ENCODE measurements around the gene AKR1B15. TPM values are rescaled to one million over a fixed set of nuclear protein-coding genes. Genes with fewer than 3 reads are reported as not detected.

The AKR1B15 gene
- total RNA-seq, 1 donor from 2014 or later, result not detected

- intact Hi-C loops (cut with DNase I), result no loop called here
Observed at GRCh38 chr7:134602881-134603451, 54.1 kb downstream of the AKR1B15 start.

GRCh38 chr7:134605978-134606923 is 57.3 kb downstream of the AKR1B15 start:
- DNase-seq (ENCODE audit: low spot score), result peak; percentile 78
- intact Hi-C loops (cut with DNase I), result loop anchor here (1.0 to 2.0 kb wide), 3 partner anchors 58 to 173 kb away; no protein-coding TSS in a partner anchor

More at GRCh38 chr7:134602881-134603451, 54.1 kb downstream of the AKR1B15 start:
- no peak for DNase-seq (ENCODE audit: low spot score)

- intact Hi-C loops (cut with DNase I), result no loop called here
- no peak for DNase-seq (ENCODE audit: low spot score)
Observed at GRCh38 chr7:134611611-134612151, 62.8 kb downstream of the AKR1B15 start.

- intact Hi-C loops (cut with DNase I), result no loop called here
- no peak for DNase-seq (ENCODE audit: low spot score)
Observed at GRCh38 chr7:134612197-134612596, 63.3 kb downstream of the AKR1B15 start.

- intact Hi-C loops (cut with DNase I), result no loop called here
- no peak for DNase-seq (ENCODE audit: low spot score)
Observed at GRCh38 chr7:134613623-134614347, 64.9 kb downstream of the AKR1B15 start.

GRCh38 chr7:134616611-134617010 is 67.7 kb downstream of the AKR1B15 start:
- no peak for DNase-seq (ENCODE audit: low spot score)
- intact Hi-C loops (cut with DNase I), result no loop called here

GRCh38 chr7:134618756-134619530 is 70.0 kb downstream of the AKR1B15 start:
- intact Hi-C loops (cut with DNase I), result no loop called here
- DNase-seq (ENCODE audit: low spot score), result no peak

- intact Hi-C loops (cut with DNase I), result no loop called here
- no peak for DNase-seq (ENCODE audit: low spot score)
Observed at GRCh38 chr7:134619627-134620331, 70.9 kb downstream of the AKR1B15 start.

GRCh38 chr7:134622303-134622995 is 73.5 kb downstream of the AKR1B15 start:
- intact Hi-C loops (cut with DNase I), result no loop called here
- no peak for DNase-seq (ENCODE audit: low spot score)

- DNase-seq (ENCODE audit: low spot score), result no peak
- intact Hi-C loops (cut with DNase I), result no loop called here
Observed at GRCh38 chr7:134623193-134623592, 74.3 kb downstream of the AKR1B15 start.

- intact Hi-C loops (cut with DNase I), result no loop called here
- DNase-seq (ENCODE audit: low spot score), result no peak
Observed at GRCh38 chr7:134625550-134625949, 76.6 kb downstream of the AKR1B15 start.

GRCh38 chr7:134627109-134627774 is 78.3 kb downstream of the AKR1B15 start:
- no peak for DNase-seq (ENCODE audit: low spot score)
- intact Hi-C loops (cut with DNase I), result no loop called here

GRCh38 chr7:134627775-134628153 is 78.9 kb downstream of the AKR1B15 start:
- no peak for DNase-seq (ENCODE audit: low spot score)
- intact Hi-C loops (cut with DNase I), result no loop called here

- no peak for DNase-seq (ENCODE audit: low spot score)
- intact Hi-C loops (cut with DNase I), result no loop called here
Observed at GRCh38 chr7:134629445-134629844, 80.5 kb downstream of the AKR1B15 start.

All from cardiac septum (tissue), 1 donor.